ENCODE measurements around the gene INPP5E.

- TF ChIP-seq POLR2A (IDR thresholded peaks at IDR 0.05; ENCODE audit: low read depth, low read length) (no peak), POLR2AphosphoS5 (IDR thresholded peaks at IDR 0.05; ENCODE audit: low read depth, low read length) (no peak), TAF1 (IDR thresholded peaks at IDR 0.05; ENCODE audit: low read depth, low read length) (no peak)
Measured at GRCh38 chr9:136463578-136463977, 23.9 kb upstream of the INPP5E start.
